ENCODE results near the gene OXCT1. TPM values are rescaled to one million over a fixed set of nuclear protein-coding genes. Genes with fewer than 3 reads are reported as not detected.
"Not testable (repeated sequence)": the region's sequence is repeated elsewhere in the genome, so short reads cannot be mapped to it uniquely, and the experiment has no call there.

OXCT1 gene
- total RNA-seq, 1 donor from 2014 or later, result 70.5 TPM

DNA sequence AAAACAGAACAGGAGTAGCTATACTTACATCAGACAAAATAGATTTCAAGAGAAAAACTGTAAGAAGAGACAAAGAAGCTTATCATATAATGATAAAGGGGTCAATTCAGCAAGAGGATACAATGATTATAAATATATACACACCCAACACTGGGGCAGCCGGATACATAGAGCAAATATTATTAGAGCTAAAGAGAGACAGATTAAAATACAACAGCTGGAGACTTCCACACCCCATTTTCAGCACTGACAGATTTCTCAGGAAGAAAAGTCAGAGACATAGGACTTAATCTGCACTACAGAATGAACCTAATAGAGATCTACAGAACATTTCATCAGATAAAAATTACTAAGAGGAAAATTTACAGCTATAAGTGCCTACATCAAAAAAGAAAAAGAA is 35.7 kb downstream of the OXCT1 start:
- no peak for DNase-seq (ENCODE audit: low spot score in 2 of 2)

DNA sequence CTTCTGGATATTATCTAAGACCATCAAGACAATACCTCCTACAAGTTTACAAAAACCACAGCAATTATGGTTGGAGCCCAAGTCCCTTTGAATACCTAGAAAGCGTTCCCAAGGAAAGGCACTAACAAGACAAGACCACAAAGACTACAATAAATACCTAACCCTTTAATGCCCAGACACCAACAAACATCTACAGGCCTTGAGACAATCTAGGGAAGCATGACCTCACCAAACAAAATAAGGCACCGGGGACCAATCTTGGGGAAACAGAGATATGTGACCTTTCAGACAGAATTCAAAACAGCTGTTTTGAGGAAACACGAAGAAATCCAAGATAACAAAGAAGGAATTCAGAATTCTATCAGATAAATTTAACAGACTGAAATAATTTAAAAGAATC is 37.8 kb downstream of the OXCT1 start:
- DNase-seq (ENCODE audit: low spot score in 2 of 2), result no peak
- FAIRE-seq, result no peak

More for the DNA sequence above, 35.7 kb downstream of the OXCT1 start:
- no peak for FAIRE-seq

DNA sequence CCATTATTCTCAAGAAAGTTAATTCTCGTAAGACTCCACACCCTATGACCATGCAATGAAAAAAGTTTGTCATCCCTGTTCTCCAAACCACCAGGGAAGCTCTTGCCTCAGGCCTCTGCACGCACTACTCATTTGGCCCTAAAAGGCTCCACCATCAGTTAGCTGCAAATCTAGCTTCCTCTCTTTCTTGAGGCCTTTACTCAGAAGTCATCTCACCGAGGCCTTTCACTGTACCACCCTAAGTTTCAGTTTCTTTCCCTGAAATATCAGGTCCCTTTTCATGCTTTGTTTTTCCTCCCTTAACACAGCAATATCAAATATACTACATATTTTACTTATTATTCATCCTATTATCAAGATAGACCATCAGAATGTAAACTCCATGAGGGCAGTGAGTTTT is 39.1 kb downstream of the OXCT1 start:
- FAIRE-seq, result no peak

DNA sequence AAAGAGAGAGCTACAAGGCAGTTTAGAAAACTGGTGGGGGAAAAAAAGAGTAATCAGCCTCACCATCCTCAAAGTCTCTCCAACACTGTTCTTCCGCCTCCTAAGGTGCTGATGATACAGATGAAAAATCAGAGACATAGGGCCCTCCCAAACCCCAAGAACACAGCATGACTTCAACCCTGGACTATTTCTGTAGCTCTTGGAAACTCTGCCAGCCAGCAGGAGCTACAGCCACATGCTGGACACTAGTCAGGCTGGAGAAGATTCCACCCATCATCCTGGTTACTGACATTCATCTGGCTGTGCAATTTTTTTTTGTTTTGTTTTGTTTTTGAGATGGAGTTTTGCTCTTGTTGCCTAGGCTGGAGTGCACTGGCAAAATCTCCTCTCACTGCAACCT is 42.4 kb downstream of the OXCT1 start:
- no peak for FAIRE-seq
- no peak for DNase-seq (ENCODE audit: low spot score in 2 of 2)

More for the DNA sequence above, 39.1 kb downstream of the OXCT1 start:
- no peak for DNase-seq (ENCODE audit: low spot score in 2 of 2)

DNA sequence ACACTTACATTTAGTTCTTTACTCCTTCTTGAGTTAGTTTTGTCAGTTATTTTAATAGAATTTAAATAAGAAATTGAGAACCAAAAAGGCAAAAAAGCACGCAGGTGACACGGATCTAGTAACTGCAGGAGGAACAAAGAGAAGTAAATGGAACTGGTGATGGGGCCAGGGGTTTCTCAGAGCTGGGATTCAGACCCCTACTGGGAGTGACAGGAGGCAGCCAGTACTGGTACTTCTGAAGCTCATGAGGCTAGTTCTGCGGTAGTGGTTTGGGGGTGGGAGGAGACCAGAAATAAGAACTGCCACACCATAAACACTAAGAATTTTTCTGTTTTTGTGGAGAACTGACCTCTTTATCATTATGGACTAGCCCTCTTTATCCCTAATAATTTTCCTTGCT is 48.2 kb downstream of the OXCT1 start:
- DNase-seq (ENCODE audit: low spot score in 2 of 2) (no peak), FAIRE-seq (no peak)

DNA sequence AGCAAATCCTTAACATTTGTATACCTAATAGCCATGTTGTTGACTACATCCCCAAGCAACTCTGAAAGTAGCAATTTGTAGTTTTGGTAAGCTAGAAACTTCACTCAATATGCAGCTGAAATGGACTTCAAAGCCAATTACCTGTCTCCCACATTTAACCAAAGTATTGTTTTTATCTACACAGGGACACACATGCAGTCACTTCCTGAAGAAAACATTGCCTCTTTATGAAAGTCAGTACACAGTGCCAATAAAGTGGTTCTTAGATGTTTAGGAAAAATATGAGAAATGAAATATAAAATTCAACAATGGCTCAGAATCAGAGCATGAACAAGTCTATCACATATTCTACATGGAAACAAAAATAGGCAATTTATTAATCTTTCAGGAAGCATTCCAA is 49.2 kb downstream of the OXCT1 start:
- FAIRE-seq (no peak), DNase-seq (ENCODE audit: low spot score in 2 of 2) (no peak)

DNA sequence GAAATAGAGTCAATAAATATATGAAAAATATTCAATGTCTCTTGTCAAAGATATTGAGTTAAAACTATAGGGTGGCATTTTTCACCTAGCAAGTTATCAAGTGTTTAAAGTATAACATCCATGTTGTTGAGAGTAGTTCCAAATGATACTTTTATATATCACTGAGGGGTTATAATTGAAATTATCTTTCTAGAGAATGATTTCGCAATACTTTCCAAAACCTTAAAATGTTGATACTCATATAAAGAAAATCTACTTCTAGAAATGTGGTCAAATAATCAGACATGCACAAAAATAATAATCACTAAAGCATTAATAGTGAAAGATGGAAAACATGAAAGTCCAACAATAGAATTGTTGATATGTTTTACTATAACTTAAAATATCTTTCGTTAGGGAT is 50.1 kb downstream of the OXCT1 start:
- DNase-seq (ENCODE audit: low spot score in 2 of 2), result no peak
- no peak for FAIRE-seq

DNA sequence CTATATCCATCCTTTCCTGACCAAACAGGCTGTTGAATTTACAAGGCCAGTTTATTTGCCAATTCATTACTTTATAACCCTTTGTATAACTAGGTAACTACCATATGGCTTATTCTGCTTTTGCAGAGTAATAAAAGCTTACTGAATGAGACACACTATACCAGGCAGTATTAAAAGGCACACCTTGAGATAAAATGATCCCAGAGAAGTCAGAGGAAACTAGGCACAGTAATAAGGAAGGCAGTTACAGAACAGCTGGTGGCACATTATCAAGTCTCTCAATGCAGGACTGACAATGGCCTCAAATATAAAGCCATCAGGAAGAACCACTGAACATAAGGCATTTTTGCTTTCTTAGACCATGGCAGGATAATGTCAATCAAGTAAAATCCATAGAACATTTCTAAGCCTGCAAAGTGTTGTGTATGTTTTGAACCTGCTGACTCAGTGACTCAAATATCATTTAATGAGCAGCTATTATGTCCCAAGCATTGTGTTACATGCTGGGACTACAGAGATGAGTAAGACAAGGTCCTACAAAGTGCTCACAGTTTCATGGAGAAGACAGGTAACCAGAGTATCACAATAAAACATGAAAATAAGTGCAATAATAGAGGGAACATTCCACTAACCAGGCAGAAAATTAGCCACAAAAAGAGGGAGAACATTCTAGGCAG is 52.5 kb downstream of the OXCT1 start:
- DNase-seq (ENCODE audit: low spot score in 2 of 2) (no peak), FAIRE-seq (no peak)

DNA sequence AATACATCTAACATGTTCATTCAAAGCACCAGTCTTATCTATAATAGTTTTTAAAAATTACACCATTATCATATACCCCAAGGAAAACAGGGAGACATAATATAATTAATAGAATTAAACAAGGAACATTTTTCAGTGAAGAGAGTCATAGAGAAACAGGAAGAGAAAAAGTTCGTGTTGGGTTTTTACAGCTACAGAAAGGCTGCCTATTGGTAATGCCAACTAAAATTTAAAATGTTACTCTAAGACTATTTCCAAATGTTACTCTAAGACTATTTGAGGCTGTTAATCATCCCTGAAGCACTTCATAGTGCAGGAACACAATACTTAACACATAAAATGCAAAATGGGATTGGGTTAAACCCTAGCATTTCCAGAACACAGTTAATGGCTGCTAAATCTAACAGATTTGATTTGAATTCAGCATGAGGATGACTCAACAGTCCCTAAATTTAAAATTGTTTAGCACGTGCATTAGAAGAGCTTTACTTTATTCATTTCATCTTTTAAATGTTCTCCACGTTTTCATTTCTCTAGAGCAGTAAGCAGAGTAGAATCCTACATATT is 54.5 kb downstream of the OXCT1 start:
- DNase-seq (ENCODE audit: low spot score in 2 of 2), result no peak

DNA sequence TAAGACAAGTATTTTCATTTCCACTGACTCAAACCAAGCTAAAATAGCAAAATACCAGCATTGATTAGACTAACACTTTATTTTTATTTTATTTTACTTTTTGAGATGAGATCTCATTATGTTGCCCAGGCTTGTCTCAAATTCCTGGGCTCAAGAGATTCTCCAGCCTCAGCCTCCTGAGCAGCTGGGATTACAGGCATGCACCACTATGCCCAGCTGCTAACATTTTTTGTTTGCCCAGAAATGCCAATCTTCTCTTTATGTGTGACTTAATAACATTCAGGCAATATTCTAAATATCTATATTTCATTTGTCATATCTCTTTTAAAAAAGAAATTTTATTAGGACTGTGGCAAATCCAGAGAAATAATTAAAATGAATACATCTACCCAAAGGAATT is 55.0 kb downstream of the OXCT1 start:
- no peak for FAIRE-seq
- DNase-seq (ENCODE audit: low spot score in 2 of 2), result no peak

More for the DNA sequence above, 54.5 kb downstream of the OXCT1 start:
- FAIRE-seq, result no peak

DNA sequence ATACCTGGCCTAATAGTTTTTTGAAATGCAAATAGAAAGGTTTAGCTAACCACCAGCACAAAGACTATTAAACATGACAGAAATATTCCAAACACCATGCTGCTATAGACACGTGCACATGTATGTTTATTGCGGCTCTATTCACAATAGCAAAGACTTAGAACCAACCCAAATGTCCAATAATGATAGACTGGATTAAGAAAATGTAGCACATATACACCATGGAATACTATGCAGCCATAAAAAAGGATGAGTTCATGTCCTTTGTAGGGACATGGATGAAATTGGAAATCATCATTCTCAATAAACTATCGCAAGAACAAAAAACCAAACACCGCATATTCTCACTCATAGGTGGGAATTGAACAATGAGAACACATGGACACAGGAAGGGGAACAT is 55.9 kb downstream of the OXCT1 start:
- DNase-seq (ENCODE audit: low spot score in 2 of 2); FAIRE-seq: not testable (repeated sequence)

DNA sequence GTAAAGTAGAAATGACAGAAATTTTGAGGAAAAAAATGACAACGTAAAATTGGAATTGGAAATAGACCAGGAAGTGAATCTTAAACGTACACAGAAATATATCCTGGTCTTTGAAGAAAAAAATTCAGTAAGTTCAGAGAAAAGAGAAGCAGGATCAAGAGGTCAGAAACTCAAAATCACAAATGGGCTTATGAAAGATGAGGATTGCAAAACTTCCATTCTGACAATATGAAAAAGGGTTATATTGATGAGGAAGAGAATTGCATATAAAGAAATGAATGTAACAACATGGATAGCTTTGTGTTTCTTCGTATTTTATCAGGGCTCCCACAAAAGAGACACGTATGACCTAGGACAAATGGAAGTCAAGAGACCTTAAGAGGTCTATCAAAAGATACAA is 58.1 kb downstream of the OXCT1 start:
- DNase-seq (ENCODE audit: low spot score in 2 of 2) (no peak), FAIRE-seq (no peak)

DNA sequence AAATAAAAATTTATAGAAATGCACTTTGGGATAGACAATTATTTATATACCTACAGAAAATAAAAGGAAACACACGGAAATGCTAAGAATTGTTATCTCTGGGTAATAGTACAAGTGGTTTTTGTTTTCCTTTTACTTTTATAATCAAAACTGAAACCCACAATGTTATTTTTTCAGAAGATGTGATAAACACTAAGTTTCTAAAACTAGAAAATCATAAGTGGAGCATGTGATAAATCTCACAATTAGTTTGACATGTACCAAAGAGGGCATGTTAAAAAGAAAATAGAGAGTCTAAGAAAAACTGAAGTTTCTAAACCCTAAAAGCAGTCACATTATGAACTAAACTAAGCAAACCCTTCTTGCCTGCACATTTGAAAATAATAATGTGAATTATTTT is 61.1 kb downstream of the OXCT1 start:
- FAIRE-seq (no peak), DNase-seq (ENCODE audit: low spot score in 2 of 2) (no peak)

DNA sequence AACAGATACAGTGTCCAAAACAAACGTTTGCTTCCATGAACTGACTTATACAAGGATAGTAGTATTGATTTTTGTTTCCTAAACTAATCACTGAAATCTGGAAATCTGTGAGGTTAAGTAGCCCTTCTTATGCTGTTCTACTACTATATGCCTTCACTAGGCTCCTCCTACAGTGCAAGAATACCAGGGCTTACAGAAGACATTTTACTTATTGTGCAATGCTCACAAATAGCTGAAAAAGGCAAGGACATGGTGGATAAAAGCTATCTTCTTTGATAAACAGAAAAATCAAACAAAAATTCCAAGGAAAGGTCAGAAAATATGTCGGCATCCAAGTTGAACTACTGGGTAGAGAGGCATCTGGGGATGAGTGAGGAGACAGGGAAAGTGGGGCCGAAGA is 61.9 kb downstream of the OXCT1 start:
- FAIRE-seq (no peak), DNase-seq (ENCODE audit: low spot score in 2 of 2) (no peak)

DNA sequence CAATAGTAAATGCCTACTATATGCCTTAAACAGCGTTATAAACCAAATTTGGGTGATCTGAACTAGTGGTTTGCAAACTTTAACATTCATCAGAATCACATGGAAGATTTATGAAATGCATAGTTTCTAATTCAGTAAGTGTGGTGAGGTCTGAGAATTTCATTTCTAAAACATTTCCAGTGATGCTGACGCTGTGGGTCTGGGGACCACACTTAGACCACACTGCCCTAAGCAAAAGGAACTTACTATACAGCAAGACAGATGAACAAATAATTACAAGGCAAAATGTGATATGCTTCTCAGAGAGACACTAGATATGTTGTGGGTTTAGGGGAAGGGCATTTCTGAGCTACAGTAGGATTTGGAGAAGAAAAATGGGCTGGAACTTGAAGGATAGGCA is 72.6 kb downstream of the OXCT1 start:
- FAIRE-seq, result no peak

DNA sequence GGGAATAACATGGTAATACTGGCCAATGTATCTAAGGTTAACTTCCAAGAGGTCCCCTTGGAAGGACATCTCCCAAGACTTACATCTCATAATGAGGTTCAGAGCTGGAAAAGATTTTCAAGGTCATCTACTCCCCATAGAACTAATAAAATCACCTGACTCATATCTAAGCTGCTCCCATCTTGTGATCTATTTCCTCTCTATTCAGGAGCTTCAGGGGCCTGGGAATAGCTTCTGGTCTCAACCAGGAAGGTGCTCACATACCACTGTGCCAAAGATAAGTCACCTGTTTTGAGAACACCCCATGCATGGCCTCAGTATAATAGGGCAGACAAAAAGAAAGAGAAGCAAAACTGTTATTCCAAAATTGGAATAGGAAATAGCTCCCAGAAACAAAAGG is 74.2 kb downstream of the OXCT1 start:
- no peak for DNase-seq (ENCODE audit: low spot score in 2 of 2)
- no peak for FAIRE-seq

More for the DNA sequence above, 72.6 kb downstream of the OXCT1 start:
- DNase-seq (ENCODE audit: low spot score in 2 of 2), result no peak

DNA sequence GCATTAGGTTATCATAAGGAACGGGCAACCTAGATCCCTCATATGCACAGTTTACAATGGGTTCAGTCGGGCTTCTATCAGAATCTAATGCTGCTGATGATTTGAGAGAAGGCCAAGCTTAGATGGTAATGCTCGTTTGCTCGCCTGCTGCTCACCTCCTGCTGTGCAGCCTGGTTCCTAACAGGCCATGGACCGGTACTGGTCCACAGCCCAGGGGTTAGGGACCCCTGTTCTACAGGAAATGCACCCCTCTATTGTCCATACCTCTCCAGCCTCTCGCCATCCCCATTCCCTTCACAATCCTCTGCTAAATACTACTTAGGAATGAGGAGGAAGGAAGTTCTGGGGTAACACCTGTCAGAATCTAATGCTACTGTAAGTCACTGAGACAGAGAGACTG is 75.1 kb downstream of the OXCT1 start:
- DNase-seq (ENCODE audit: low spot score in 2 of 2) (no peak), FAIRE-seq (no peak)

DNA sequence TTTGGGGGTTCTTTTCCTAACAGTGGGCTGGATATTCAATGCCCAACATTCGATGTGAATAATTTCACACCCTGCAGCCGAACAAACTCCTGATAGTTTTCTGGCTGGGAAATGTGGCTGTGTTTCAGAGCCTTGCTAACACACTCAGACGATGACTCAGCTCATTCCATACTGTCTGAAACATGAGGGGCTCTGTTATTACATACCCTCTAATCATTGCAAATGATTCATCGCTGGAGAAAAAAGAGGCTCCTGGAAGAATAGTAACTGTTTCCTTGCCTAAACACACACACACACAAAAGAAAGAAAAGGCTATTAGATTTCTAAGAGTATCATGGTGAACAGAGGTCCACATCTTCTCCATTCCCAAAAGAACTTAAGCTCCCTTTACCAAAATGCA is 75.8 kb downstream of the OXCT1 start:
- FAIRE-seq, result no peak
- no peak for DNase-seq (ENCODE audit: low spot score in 2 of 2)

DNA sequence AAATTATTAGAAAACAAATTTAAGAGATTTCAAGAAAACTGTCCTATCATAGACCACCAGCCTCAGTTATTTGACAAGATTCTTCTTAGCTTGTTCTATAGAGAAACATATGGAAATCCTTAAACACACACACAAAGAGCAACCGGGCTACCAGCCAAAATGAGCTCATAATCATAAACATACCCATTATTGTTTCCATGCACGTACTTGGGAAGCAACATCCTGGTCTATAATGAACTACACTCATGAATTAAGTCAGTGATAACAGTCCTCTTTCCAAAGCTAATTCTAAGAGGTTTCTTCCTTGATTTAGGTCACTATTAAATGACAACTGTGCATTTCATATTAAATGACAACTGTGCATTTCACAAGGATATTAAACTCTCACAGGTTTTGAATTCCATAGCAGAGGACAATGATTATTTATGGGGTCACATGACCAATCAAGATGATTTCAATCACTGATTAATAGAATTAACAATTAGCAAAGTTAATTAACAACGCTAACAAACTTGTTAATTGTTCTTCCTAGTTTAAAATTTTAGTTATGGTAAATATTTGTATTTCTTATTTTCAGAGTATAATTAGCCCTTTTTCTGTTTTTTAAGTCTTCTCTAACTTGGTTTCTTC is 77.0 kb downstream of the OXCT1 start:
- DNase-seq (ENCODE audit: low spot score in 2 of 2) (no peak), FAIRE-seq (no peak)

DNA sequence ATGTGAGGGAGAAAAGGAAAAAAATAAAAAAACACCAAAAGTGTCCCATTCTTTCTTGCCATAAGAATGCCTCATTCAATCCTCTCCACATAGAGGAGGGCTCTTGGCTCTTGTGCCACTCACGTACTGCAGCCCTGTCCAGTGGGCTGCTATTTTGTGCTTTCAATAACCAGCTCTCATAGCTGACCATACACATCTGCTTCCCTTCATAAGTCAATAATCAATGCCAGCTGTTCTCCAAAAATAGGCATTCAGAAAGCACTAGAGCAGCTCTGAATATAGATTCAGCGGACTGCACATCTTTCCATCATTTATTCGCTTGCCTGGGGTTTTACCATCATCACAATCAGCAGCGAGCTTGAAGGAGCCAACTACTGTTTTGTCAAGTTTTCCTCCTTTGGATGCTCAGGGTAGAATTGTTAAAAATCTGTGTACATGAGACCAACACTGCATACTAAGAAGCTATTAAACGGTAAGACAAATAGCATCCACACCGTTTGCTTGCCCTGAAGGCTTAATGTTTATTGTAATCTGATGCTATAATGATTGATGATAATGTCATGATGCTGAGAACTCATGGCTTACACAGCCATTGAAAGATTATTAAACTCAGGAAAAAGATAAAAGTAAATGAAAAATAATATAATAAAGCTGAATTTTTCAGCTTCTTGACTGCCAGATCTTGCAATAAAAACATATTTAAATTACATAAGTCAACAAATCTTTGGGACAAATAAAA is 80.0 kb downstream of the OXCT1 start:
- no peak for DNase-seq (ENCODE audit: low spot score in 2 of 2)
- FAIRE-seq, result no peak

DNA sequence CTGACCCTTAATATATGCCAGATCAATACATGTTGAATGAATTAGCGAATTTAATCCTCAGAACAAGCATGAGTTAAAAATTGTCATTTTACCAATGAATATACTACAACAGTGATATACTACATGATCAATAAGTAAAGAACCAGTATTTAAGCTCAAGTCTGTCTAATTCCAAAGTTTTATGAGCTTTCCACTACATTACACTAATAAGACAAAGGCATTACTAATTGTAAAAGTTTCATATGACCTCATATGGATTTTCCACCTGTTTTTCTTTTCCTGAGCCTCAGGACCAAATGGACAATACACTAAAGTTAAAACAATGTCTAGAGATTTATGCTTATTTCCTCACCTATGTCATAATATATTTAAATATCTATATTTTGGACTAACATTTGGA is 80.8 kb downstream of the OXCT1 start:
- no peak for DNase-seq (ENCODE audit: low spot score in 2 of 2)
- FAIRE-seq, result no peak

Data from frontal cortex (tissue), 4 donors.